Spleen (tissue), 3 donors: ENCODE measurements around the gene UBASH3A.

Experiments used
- POLR2A ChIP-seq, 3 donors: fragments of 450-650 bp; IDR thresholded peaks; one replicate each; pipeline ENCODE4 v1.5.1; 2017; ENCODE audit warnings: antibody characterized with exemption in 3 of 3, mild to moderate bottlenecking in 1 of 3
- POLR2AphosphoS5 ChIP-seq, 3 donors: sonication (generic); formaldehyde crosslinking; IDR thresholded peaks; one replicate each; pipeline ENCODE4 v1.5.1; 2017; ENCODE audit warnings: antibody characterized with exemption in 3 of 3

DNA sequence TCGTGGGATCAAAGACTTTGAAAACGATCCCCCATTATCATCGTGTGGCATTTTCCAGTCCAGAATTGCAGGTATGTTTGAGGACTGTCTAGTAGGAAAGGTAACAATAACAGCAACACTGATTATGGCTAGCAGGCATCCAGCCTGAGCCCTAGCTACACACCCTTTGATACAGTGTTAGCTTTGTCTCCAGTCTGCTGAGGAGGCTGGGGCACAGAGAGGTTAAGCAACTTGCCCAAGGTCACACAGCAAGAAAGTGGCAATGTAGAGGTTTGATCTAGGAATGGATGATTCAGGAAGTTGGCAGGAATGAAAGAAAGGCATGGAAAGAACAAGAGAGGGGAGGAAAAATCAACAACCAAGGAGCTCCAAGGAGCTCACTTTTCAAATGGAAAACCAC is 31.2 kb downstream of the UBASH3A start:
- TF ChIP-seq POLR2A (IDR thresholded peaks at IDR 0.05): no peak
- TF ChIP-seq POLR2AphosphoS5 (IDR thresholded peaks at IDR 0.05): no peak
